HG02623 (cell line): Measurements from ENCODE around the gene RASSF1.
"Not testable (repeated sequence)": the region's sequence is repeated elsewhere in the genome, so short reads cannot be mapped to it uniquely, and the experiment has no call there.

Experiments used
- ATAC-seq: cut with Tn5 transposase; IDR thresholded peaks from one replicate; pipeline ENCODE4 v1.9.1; 2021; ENCODE audit warnings: moderate library complexity; ENCODE audit not compliant: unreplicated experiment

The RASSF1 gene

DNA sequence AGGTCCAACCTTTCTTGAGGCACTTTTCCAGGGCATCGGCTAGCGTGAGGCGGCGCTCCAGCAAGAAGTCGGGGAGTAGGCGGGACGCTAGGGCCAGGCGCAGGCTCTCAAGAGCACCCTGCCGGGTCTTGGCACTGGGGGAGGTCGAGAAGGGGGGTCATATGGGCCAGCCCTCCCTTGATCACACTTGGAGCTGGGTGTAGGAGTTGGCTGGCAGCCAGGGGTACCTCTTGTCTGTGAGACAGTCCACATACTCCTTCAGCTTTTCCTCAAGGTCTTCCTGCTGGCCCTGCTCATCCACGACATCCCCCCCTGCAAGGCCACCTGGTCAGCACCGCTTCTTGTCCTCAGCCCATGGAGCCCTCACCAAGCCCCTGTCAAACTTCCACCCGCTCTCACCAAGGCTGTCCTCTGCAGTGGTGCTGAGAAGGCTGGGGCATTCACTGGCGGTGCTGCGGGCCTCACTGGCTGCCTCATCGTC, 50.4 kb downstream of the RASSF1 start:
- no peak for ATAC-seq

- no peak for ATAC-seq
These were observed 51.5 kb downstream of the RASSF1 start for GRCh38 chr3:50289130-50289529.

DNA sequence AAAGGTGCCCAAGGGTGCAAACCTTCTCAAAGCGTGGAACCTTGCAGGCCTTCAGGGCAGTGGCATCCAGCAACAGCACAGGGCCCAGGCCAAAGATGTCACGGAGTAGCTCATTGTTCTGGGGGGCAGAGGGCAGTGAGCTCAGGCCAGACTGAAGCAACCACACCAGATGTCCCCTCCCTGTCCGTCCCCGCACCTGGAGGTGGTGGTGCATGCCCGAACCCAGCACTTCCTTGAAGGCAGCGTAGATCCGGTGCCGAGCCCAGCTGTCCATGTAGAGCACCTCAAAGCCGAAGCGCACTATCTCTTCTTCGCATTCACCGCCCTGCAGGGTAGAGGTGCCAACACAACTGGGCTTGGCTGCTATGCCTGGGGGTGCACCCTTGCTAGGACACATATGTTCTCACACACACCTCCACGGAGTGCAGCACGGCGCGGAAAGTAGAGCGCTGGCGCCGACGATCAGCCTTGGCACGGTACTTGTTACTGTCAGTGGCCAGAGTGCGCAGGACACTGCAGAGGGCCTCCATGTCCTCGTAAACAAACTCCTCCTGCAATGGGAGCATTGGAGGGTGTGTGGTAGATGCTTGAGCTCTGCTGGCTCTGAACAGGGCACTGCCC, 52.1 kb downstream of the RASSF1 start:
- no peak for ATAC-seq

GRCh38 chr3:50287262-50287661, 53.4 kb downstream of the RASSF1 start:
- no peak for ATAC-seq

DNA sequence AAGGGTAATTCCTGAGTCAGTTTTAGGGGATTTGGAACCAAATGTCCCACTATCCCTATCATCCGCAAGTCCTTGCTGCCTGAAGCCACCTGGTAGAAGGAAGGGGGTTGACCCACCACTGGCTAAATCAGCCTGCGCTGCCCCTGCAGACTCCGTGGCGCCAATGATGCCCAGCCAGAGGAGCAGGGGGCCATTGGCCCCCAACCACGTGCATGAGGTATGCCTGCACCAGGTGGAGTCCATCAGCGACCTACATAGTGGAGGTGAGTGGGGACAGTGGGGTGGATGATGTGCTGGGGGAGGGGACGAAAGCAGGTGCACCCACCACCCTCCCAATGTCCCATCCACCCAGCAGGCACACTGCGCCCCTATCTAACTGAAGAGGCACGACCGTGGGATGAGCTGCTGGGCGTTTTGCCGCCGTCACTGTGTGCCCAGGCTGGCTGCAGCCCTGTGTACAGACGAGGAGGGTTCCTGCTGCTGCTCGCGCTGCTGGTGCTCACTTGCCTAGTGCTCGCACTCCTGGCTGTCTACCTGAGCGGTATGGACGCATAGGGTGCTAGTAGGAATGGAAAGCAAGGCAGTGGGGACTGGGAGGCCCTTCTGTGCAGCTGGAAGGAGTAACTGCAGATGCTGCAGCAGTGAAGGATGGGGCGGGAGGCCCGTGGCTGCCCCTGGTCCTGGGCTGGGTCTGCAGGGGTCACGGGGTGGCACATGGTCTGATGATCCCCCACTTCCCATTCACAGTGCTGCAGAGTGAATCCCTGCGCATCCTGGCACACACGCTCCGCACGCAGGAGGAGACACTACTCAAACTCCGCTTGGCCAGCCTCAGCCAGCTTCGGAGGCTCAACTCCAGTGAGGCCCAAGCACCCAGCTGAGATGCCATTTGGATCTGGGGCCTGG, 54.1 kb downstream of the RASSF1 start:
- no peak for ATAC-seq

DNA sequence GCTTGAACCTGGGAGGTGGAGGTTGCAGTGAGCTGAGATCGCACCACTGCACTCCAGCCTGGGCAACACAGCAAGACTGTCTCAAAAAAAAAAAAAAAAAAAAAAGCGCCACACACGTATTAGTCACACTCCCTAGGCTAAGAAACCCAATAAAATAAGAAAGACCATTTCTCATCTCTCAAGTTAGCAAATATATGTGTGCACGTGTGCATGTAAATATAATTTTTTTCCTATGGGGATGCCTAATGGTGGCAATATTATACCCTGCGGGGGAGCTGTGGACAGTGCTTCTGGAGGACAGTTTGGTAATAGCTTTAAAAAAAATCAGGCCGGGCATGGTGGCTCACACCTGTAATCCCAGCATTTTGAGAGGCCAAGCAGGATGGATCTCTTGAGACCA, 56.5 kb downstream of the RASSF1 start:
- ATAC-seq = not testable (repeated sequence)
